ENCODE data around the gene CLUH.

The CLUH gene

GRCh38 chr17:2755891-2756724 lies 44.5 kb upstream of the CLUH start (continued):
- no peak for TF ChIP-seq ZNF639 (tag by site-specific recombination; IDR thresholded peaks at IDR 0.05)
- TF ChIP-seq, protein P1, sequence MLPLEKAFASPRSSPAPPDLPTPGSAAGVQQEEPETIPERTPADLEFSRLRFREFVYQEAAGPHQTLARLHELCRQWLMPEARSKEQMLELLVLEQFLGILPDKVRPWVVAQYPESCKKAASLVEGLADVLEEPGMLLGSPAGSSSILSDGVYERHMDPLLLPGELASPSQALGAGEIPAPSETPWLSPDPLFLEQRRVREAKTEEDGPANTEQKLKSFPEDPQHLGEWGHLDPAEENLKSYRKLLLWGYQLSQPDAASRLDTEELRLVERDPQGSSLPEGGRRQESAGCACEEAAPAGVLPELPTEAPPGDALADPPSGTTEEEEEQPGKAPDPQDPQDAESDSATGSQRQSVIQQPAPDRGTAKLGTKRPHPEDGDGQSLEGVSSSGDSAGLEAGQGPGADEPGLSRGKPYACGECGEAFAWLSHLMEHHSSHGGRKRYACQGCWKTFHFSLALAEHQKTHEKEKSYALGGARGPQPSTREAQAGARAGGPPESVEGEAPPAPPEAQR (tag by site-specific recombination; IDR thresholded peaks at IDR 0.05) = no peak
- TF ChIP-seq ZBTB8A (tag by site-specific recombination; IDR thresholded peaks at IDR 0.05) = peak; percentile 93
- no peak for TF ChIP-seq MZF1 (tag by site-specific recombination; IDR thresholded peaks at IDR 0.05; ENCODE audit: borderline replicate concordance)
- TF ChIP-seq ZBTB7A (tag by site-specific recombination; IDR thresholded peaks at IDR 0.05; ENCODE audit: low read depth) = 0 out of 2 replicates have a peak, but pooled peaks have one; percentile 41
- no peak for TF ChIP-seq ZSCAN30 (tag by site-specific recombination; IDR thresholded peaks at IDR 0.05)
- peak; percentile 15 for TF ChIP-seq ZBTB26 (tag by site-specific recombination; optimal IDR thresholded peaks at IDR 0.05)
- TF ChIP-seq ZNF76 (tag by site-specific recombination; IDR thresholded peaks at IDR 0.05; ENCODE audit: borderline replicate concordance, low read depth) = peak; percentile 69; the same call in 1 of the 2 replicates
- TF ChIP-seq ZNF596 (tag by site-specific recombination; IDR thresholded peaks at IDR 0.05) = no peak
- no peak for TF ChIP-seq ZNF791 (tag by site-specific recombination; IDR thresholded peaks at IDR 0.05)
- TF ChIP-seq ZNF777 (tag by site-specific recombination; IDR thresholded peaks at IDR 0.05; ENCODE audit: borderline replicate concordance) = peak; percentile 46; the same call in 1 of the 2 replicates
- TF ChIP-seq GLIS2 (tag by site-specific recombination; IDR thresholded peaks at IDR 0.05) = peak; percentile 94
- TF ChIP-seq ZNF341 (tag by site-specific recombination; IDR thresholded peaks at IDR 0.05; ENCODE audit: low read depth) = peak; percentile 92
- no peak for TF ChIP-seq ZNF629 (tag by site-specific recombination; IDR thresholded peaks at IDR 0.05)
- TF ChIP-seq KLF8 (tag by site-specific recombination; IDR thresholded peaks at IDR 0.05) = peak; percentile 76; the same call in 1 of the 2 replicates
- no peak for TF ChIP-seq ZNF16 (tag by site-specific recombination; IDR thresholded peaks at IDR 0.05; ENCODE audit: low read depth)
- TF ChIP-seq ZNF354C (tag by site-specific recombination; IDR thresholded peaks at IDR 0.05; ENCODE audit: borderline replicate concordance, low read depth) = no peak
- TF ChIP-seq ZNF654 (tag by site-specific recombination; IDR thresholded peaks at IDR 0.05; ENCODE audit: low read depth) = no peak
- no peak for TF ChIP-seq ZNF521 (tag by site-specific recombination; IDR thresholded peaks at IDR 0.05)
- no peak for TF ChIP-seq ZNF623 (tag by site-specific recombination; IDR thresholded peaks at IDR 0.05)
- no peak for TF ChIP-seq ZNF610 (tag by site-specific recombination; IDR thresholded peaks at IDR 0.05; ENCODE audit: borderline replicate concordance)
- TF ChIP-seq ZNF621 (tag by site-specific recombination; IDR thresholded peaks at IDR 0.05) = no peak
- TF ChIP-seq KLF1 (tag by site-specific recombination; IDR thresholded peaks at IDR 0.05) = peak; percentile 56
- no peak for TF ChIP-seq ZNF26 (tag by site-specific recombination; IDR thresholded peaks at IDR 0.05)
- no peak for TF ChIP-seq ZNF747 (tag by site-specific recombination; IDR thresholded peaks at IDR 0.05)
